ENCODE results near the gene IER2.
"Not testable (repeated sequence)": the region's sequence is repeated elsewhere in the genome, so short reads cannot be mapped to it uniquely, and the experiment has no call there.

DNA sequence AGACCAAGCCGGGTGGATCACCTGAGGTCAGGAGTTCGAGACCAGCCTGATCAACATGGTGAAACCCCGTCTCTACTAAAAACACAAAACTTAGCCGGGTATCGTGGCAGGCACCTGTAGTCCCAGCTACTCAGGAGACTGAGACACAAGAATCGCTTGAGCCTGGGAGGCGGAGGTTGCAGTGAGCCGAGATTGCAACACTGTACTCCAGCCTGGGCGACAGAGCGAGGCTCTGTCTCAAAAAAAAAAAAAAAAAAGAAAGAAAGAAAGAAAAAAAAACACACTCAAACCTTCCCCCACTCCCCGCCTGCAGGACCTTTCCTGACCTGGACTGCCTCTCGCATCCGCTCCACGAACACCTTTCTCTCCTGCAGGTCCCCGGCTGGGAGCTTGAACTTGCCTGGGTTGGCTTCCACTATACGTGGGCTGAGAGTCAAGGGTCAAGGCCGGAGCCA is 1.0 kb upstream of the IER2 start:
- TF ChIP-seq RBBP5 (IDR thresholded peaks at IDR 0.05; ENCODE audit: borderline replicate concordance, insufficient read depth, low read length, poor library complexity, severe bottlenecking); SAFB2 (IDR thresholded peaks at IDR 0.05; ENCODE audit: borderline replicate concordance, low read depth, low read length, severe bottlenecking); ZNF274 (IDR thresholded peaks at IDR 0.05; ENCODE audit: borderline replicate concordance, low read depth, low read length); SPI1 (IDR thresholded peaks at IDR 0.05; ENCODE audit: borderline replicate concordance, low read depth, low read length); YBX1 (IDR thresholded peaks at IDR 0.05); FOXK2 (conservative IDR thresholded peaks at IDR 0.05 in 1 of 2, IDR thresholded peaks at IDR 0.05 in 1 of 2; ENCODE audit: low read depth in 2 of 2); ZNF830 (CRISPR knock-in tag; IDR thresholded peaks at IDR 0.05): not testable (repeated sequence)
- TF ChIP-seq, protein P1, sequence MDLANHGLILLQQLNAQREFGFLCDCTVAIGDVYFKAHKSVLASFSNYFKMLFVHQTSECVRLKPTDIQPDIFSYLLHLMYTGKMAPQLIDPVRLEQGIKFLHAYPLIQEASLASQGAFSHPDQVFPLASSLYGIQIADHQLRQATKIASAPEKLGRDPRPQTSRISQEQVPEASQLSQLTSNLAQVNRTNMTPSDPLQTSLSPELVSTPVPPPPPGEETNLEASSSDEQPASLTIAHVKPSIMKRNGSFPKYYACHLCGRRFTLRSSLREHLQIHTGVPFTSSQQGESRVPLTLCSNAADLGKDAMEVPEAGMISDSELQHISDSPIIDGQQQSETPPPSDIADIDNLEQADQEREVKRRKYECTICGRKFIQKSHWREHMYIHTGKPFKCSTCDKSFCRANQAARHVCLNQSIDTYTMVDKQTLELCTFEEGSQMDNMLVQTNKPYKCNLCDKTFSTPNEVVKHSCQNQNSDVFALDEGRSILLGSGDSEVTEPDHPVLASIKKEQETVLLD (IDR thresholded peaks at IDR 0.05): not testable (repeated sequence)
- TF ChIP-seq, protein P2, sequence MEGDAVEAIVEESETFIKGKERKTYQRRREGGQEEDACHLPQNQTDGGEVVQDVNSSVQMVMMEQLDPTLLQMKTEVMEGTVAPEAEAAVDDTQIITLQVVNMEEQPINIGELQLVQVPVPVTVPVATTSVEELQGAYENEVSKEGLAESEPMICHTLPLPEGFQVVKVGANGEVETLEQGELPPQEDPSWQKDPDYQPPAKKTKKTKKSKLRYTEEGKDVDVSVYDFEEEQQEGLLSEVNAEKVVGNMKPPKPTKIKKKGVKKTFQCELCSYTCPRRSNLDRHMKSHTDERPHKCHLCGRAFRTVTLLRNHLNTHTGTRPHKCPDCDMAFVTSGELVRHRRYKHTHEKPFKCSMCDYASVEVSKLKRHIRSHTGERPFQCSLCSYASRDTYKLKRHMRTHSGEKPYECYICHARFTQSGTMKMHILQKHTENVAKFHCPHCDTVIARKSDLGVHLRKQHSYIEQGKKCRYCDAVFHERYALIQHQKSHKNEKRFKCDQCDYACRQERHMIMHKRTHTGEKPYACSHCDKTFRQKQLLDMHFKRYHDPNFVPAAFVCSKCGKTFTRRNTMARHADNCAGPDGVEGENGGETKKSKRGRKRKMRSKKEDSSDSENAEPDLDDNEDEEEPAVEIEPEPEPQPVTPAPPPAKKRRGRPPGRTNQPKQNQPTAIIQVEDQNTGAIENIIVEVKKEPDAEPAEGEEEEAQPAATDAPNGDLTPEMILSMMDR (IDR thresholded peaks at IDR 0.05 in 2 of 3, conservative IDR thresholded peaks at IDR 0.05 in 1 of 3; ENCODE audit: insufficient read depth in 2 of 3, low read depth in 1 of 3, low read length in 3 of 3): not testable (repeated sequence)
- TF ChIP-seq, protein P3, sequence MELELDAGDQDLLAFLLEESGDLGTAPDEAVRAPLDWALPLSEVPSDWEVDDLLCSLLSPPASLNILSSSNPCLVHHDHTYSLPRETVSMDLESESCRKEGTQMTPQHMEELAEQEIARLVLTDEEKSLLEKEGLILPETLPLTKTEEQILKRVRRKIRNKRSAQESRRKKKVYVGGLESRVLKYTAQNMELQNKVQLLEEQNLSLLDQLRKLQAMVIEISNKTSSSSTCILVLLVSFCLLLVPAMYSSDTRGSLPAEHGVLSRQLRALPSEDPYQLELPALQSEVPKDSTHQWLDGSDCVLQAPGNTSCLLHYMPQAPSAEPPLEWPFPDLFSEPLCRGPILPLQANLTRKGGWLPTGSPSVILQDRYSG (tag; conservative IDR thresholded peaks at IDR 0.05; ENCODE audit: low read depth): not testable (repeated sequence)
- TF ChIP-seq, protein P4, sequence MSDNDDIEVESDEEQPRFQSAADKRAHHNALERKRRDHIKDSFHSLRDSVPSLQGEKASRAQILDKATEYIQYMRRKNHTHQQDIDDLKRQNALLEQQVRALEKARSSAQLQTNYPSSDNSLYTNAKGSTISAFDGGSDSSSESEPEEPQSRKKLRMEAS (CRISPR knock-in tag; IDR thresholded peaks at IDR 0.05): not testable (repeated sequence)
- TF ChIP-seq, protein P5, sequence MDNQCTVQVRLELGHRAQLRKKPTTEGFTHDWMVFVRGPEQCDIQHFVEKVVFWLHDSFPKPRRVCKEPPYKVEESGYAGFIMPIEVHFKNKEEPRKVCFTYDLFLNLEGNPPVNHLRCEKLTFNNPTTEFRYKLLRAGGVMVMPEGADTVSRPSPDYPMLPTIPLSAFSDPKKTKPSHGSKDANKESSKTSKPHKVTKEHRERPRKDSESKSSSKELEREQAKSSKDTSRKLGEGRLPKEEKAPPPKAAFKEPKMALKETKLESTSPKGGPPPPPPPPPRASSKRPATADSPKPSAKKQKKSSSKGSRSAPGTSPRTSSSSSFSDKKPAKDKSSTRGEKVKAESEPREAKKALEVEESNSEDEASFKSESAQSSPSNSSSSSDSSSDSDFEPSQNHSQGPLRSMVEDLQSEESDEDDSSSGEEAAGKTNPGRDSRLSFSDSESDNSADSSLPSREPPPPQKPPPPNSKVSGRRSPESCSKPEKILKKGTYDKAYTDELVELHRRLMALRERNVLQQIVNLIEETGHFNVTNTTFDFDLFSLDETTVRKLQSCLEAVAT (IDR thresholded peaks at IDR 0.05): not testable (repeated sequence)
